CD14-positive monocyte (primary cell): ENCODE measurements around the gene LPCAT3. TPM values are rescaled to one million over a fixed set of nuclear protein-coding genes. Genes with fewer than 3 reads are reported as not detected.

Source experiments
- DNase-seq, 3 donors: peaks; one replicate each; pipeline ENCODE4 v3.0.0-alpha.2; 2011 to 2022
- H2AFZ ChIP-seq: 2 replicates; pipeline ENCODE4 v1.6.0; 2012; ENCODE audit warnings: mild to moderate bottlenecking, low read depth, low read length, inconsistent platforms; ENCODE audit not compliant: insufficient read depth, poor library complexity, severe bottlenecking
- H3K27ac ChIP-seq, 2 donors: 1 replicate in 1 of 2; 2 replicates in 1 of 2; pipeline ENCODE4 v1.5.1; 2012 to 2013; ENCODE audit warnings: low read length in 2 of 2, control low read depth in 1 of 2, inconsistent platforms in 1 of 2, low read depth in 1 of 2, mild to moderate bottlenecking in 1 of 2
- H3K27me3 ChIP-seq, 2 donors: one replicate each; pipeline versions ENCODE4 v1.6.0 to v1.6.1; 2011 to 2013; ENCODE audit warnings: low read length in 2 of 2; ENCODE audit not compliant: control insufficient read depth in 2 of 2, insufficient read depth in 2 of 2
- H3K36me3 ChIP-seq, 2 donors: replicated peaks in 1 of 2; 1 replicate in 1 of 2; 2 replicates in 1 of 2; pipeline versions ENCODE4 v1.5.1 to v1.6.1; 2012 to 2013; ENCODE audit warnings: low read length in 2 of 2, control low read depth in 1 of 2, inconsistent platforms in 1 of 2, mild to moderate bottlenecking in 1 of 2; ENCODE audit not compliant: insufficient read depth in 2 of 2, control insufficient read depth in 1 of 2
- H3K4me1 ChIP-seq, 2 donors: 1 replicate in 1 of 2; 2 replicates in 1 of 2; pipeline versions ENCODE4 v1.5.1 to v1.6.1; 2012 to 2013; ENCODE audit warnings: low read length in 2 of 2, control low read depth in 1 of 2, inconsistent platforms in 1 of 2, mild to moderate bottlenecking in 1 of 2, moderate library complexity in 1 of 2; ENCODE audit not compliant: insufficient read depth in 2 of 2, control insufficient read depth in 1 of 2
- H3K4me2 ChIP-seq: replicated peaks from 2 replicates; pipeline ENCODE3; 2012; ENCODE audit warnings: low read length, moderate library complexity, mild to moderate bottlenecking; ENCODE audit not compliant: poor library complexity, severe bottlenecking; ENCODE audit errors: extremely low read depth
- H3K4me3 ChIP-seq, 3 experiments: fragments of 200-600 bp in 1 of 3; sonication (generic) in 1 of 3; replicated peaks in 1 of 3; 1 replicate in 2 of 3; 2 replicates in 1 of 3; pipeline ENCODE4 v1.5.1; 2011 to 2013; ENCODE audit warnings: low read length in 3 of 3, mild to moderate bottlenecking in 3 of 3, control low read depth in 2 of 3, low read depth in 2 of 3, inconsistent platforms in 1 of 3, moderate library complexity in 1 of 3
- H3K79me2 ChIP-seq: 2 replicates; pipeline ENCODE4 v1.6.0; 2012; ENCODE audit warnings: mild to moderate bottlenecking, control low read depth, inconsistent platforms, low read length, moderate library complexity; ENCODE audit not compliant: insufficient read depth
- H3K9ac ChIP-seq: 2 replicates; pipeline ENCODE4 v1.6.0; 2017; ENCODE audit warnings: low read length, mild to moderate bottlenecking; ENCODE audit not compliant: insufficient read depth, poor library complexity, severe bottlenecking
- H3K9me3 ChIP-seq, 2 donors: replicated peaks in 1 of 2; 1 replicate in 1 of 2; 2 replicates in 1 of 2; pipeline versions ENCODE4 v1.5.1 to v1.6.1; 2012 to 2013; ENCODE audit warnings: low read length in 2 of 2, control low read depth in 1 of 2; ENCODE audit not compliant: control insufficient read depth in 1 of 2, insufficient read depth in 1 of 2
- H4K20me1 ChIP-seq: 2 replicates; pipeline ENCODE4 v1.6.0; 2012; ENCODE audit warnings: mild to moderate bottlenecking, low read length, control low read depth, moderate library complexity; ENCODE audit not compliant: insufficient read depth
- H3K27ac Mint-ChIP-seq, 7 donors: one replicate each; pipeline ENCODE4 v1.8.0; 2020; ENCODE audit warnings: mild to moderate bottlenecking in 7 of 7, mixed read lengths in 7 of 7, moderate library complexity in 6 of 7, inconsistent platforms in 2 of 7
- H3K27me3 Mint-ChIP-seq, 3 donors: one replicate each; pipeline ENCODE4 v1.8.0; 2021 to 2022; ENCODE audit warnings: low read depth in 3 of 3, mild to moderate bottlenecking in 3 of 3, mixed read lengths in 3 of 3, moderate library complexity in 3 of 3, inconsistent platforms in 1 of 3
- H3K36me3 Mint-ChIP-seq, 2 donors: one replicate each; pipeline ENCODE4 v1.8.0; 2020; ENCODE audit warnings: mixed read lengths in 2 of 2, inconsistent platforms in 1 of 2, mild to moderate bottlenecking in 1 of 2
- H3K4me1 Mint-ChIP-seq: one replicate; pipeline ENCODE4 v1.8.0; 2020; ENCODE audit warnings: mild to moderate bottlenecking, mixed read lengths
- H3K4me3 Mint-ChIP-seq, 2 donors: one replicate each; pipeline ENCODE4 v1.8.0; 2020; ENCODE audit warnings: mild to moderate bottlenecking in 2 of 2, mixed read lengths in 2 of 2, moderate library complexity in 1 of 2
- H3K9me3 Mint-ChIP-seq, 7 donors: one replicate each; pipeline ENCODE4 v1.8.0; 2020 to 2022; ENCODE audit warnings: mixed read lengths in 7 of 7, mild to moderate bottlenecking in 6 of 7, moderate library complexity in 6 of 7, inconsistent platforms in 2 of 7
- CTCF ChIP-seq: fragments of 200-600 bp; IDR thresholded peaks from one replicate; pipeline ENCODE4 v1.8.0; 2022; ENCODE audit warnings: antibody characterized with exemption, mild to moderate bottlenecking
- WGBS: methylation state at CpG from one replicate; pipeline ENCODE4 v1.1.5; 2013; ENCODE audit warnings: missing lambda C conversion rate; ENCODE audit not compliant: insufficient coverage; 5-methylcytosine and 5-hydroxymethylcytosine counted together
- intact Hi-C, 2 donors: fragments of 100-400 bp; cut with micrococcal nuclease; formaldehyde crosslinking; loops; one replicate each; pipeline versions ENCODE4 v1.15.0 to v1.15.1; 2023
- polyA plus RNA-seq, 3 donors: library from polyadenylated mRNA; depleted of rRNA in 1 of 3; unstranded in 2 of 3; stranded (reverse) in 1 of 3; fragments of 300-500 nt in 2 of 3; fragments of >200 nt in 1 of 3; fragmentation: Illumina TruSeq in 2 of 3; gene quantifications; 1 replicate in 2 of 3; 2 replicates in 1 of 3; pipeline ENCODE4 v1.2.3, GENCODE V29; 2012 to 2021

The LPCAT3 gene
- polyA plus RNA-seq, 3 donors: 50.9 to 62.7 (median 54.1) TPM

GRCh38 chr12:6941267-6941666 lies 77.0 kb downstream of the LPCAT3 start:
- peaks cover 0 to 2% (median 0%) of the 10 kb centered on the region in 7 donors for H3K9me3 Mint-ChIP-seq
- no peak for TF ChIP-seq CTCF
- H3K4me1 ChIP-seq: peaks cover 50 to 58% of the 10 kb centered on the region in 2 donors
- H3K27ac ChIP-seq: no peak overlapping the region
- no peak overlapping the region for H2AFZ ChIP-seq
- H3K4me3 Mint-ChIP-seq: no peak overlapping the region
- peaks cover 0 to 2% (median 0%) of the 10 kb centered on the region in 3 donors for H3K27me3 Mint-ChIP-seq
- peaks cover 1 to 3% of the 10 kb centered on the region in 2 donors for H3K36me3 Mint-ChIP-seq
- H3K9ac ChIP-seq: no peak overlapping the region
- H3K36me3 ChIP-seq: no peaks in the 10 kb centered on the region
- H3K27ac Mint-ChIP-seq: no peak overlapping the region
- H3K4me1 Mint-ChIP-seq: peaks cover 48% of the 10 kb centered on the region
- H3K4me3 ChIP-seq: no peak overlapping the region
- WGBS: 98% methylated on average over 9 of the region's 12 CpGs
- H3K27me3 ChIP-seq: no peaks in the 10 kb centered on the region
- H3K4me2 ChIP-seq: no peak overlapping the region
- peaks cover 11% of the 10 kb centered on the region for H3K79me2 ChIP-seq
- no peaks in the 10 kb centered on the region for H4K20me1 ChIP-seq
- no peaks in the 10 kb centered on the region for H3K9me3 ChIP-seq
- intact Hi-C loops: loop anchor here in 1 of 2 donors (5.0 kb wide), 1 partner anchor 69 kb away; the partner anchor contains the start of gene SPSB2
- DNase-seq: peak in 1 of 3 donors; percentile 6

- Mint-ChIP-seq H3K27me3 (no peaks in the 10 kb centered on the region), H3K36me3 (peaks cover 9 to 19% of the 10 kb centered on the region in 2 donors), H3K9me3 (no peaks in the 10 kb centered on the region), H3K4me3 (no peak overlapping the region), H3K27ac (peak overlapping the region in 3 of 7 donors; percentile 3 to 78 (median 31)), H3K4me1 (peaks cover 47% of the 10 kb centered on the region)
- H3K9ac ChIP-seq: no peak overlapping the region
- H4K20me1 ChIP-seq: no peaks in the 10 kb centered on the region
- 100% methylated on average over 2 of the region's 2 CpGs for WGBS
- DNase-seq: no peak
- no peaks in the 10 kb centered on the region for H3K9me3 ChIP-seq
- H3K4me2 ChIP-seq: no peak overlapping the region
- peaks cover 49 to 56% of the 10 kb centered on the region in 2 donors for H3K4me1 ChIP-seq
- TF ChIP-seq CTCF: no peak
- H3K36me3 ChIP-seq: no peaks in the 10 kb centered on the region
- no peaks in the 10 kb centered on the region for H3K27me3 ChIP-seq
- peaks cover 11% of the 10 kb centered on the region for H3K79me2 ChIP-seq
- intact Hi-C loops: loop anchor here (2.0 to 5.0 kb wide), 2 partner anchors 32 to 33 kb away; partner anchors contain the start of genes EMG1 (in 2 of the 2) and PHB2 (in 2 of the 2)
- H3K4me3 ChIP-seq: no peak overlapping the region
- H3K27ac ChIP-seq: no peak overlapping the region
- H2AFZ ChIP-seq: no peak overlapping the region
Measured at GRCh38 chr12:6939191-6939540, 79.1 kb downstream of the LPCAT3 start.
